Activated B cell treated with CpG ODN at 0.5 μM for 24 hours (primary cell): Measurements from ENCODE around the gene CCT5. TPM values are rescaled to one million over a fixed set of nuclear protein-coding genes. Genes with fewer than 3 reads are reported as not detected.
"Not testable (repeated sequence)": the region's sequence is repeated elsewhere in the genome, so short reads cannot be mapped to it uniquely, and the experiment has no call there.

ENCODE experiments used
- ATAC-seq: fragments of 200-7000 bp; cut with Tn5 transposase; one replicate; pipeline ENCODE4 v1.10.0; 2021; ENCODE audit warnings: low read depth, mild to moderate bottlenecking, moderate library complexity
- CTCF ChIA-PET: fragments of 350-600 bp; sonication (Branson Sonifier 250); formaldehyde crosslinking; loops from one replicate; lab custom pipeline; 2021; ENCODE audit warnings: antibody characterized with exemption; lab: Charles Lee
- POLR2A ChIA-PET: fragments of 350-600 bp; sonication (Branson Sonifier 250); formaldehyde crosslinking; loops from one replicate; lab custom pipeline; 2021; ENCODE audit warnings: antibody characterized with exemption; lab: Charles Lee
- DNase-seq: peaks from one replicate; pipeline ENCODE4 v3.0.0; 2022
- H3K27ac Mint-ChIP-seq: one replicate; pipeline ENCODE4 v1.8.0; 2020; ENCODE audit warnings: mixed read lengths
- H3K27me3 Mint-ChIP-seq: one replicate; pipeline ENCODE4 v1.8.0; 2021; ENCODE audit warnings: mixed read lengths
- H3K36me3 Mint-ChIP-seq: one replicate; pipeline ENCODE4 v1.8.0; 2021; ENCODE audit warnings: low read depth, mixed read lengths
- H3K4me1 Mint-ChIP-seq: one replicate; pipeline ENCODE4 v1.8.0; 2021; ENCODE audit warnings: mixed read lengths
- H3K4me3 Mint-ChIP-seq: one replicate; pipeline ENCODE4 v1.8.0; 2020; ENCODE audit warnings: mild to moderate bottlenecking, mixed read lengths
- H3K9me3 Mint-ChIP-seq: one replicate; pipeline ENCODE4 v1.8.0; 2020; ENCODE audit warnings: mixed read lengths
- intact Hi-C: fragments of 100-400 bp; cut with micrococcal nuclease; formaldehyde crosslinking; loops from one replicate; pipeline ENCODE4 v1.15.1; 2024
- total RNA-seq: library from RNA; stranded (reverse); gene quantifications from 2 replicates; pipeline ENCODE4 v1.2.3, GENCODE V29; 2022
- TF ChIP-seq, protein P1 (sequence below): fragments of 200-600 bp; IDR thresholded peaks from one replicate; pipeline ENCODE4 v1.8.0; 2022; ENCODE audit warnings: antibody characterized with exemption, mild to moderate bottlenecking

CCT5 gene
- total RNA-seq, 1 donor from 2014 or later, result 203 TPM

DNA sequence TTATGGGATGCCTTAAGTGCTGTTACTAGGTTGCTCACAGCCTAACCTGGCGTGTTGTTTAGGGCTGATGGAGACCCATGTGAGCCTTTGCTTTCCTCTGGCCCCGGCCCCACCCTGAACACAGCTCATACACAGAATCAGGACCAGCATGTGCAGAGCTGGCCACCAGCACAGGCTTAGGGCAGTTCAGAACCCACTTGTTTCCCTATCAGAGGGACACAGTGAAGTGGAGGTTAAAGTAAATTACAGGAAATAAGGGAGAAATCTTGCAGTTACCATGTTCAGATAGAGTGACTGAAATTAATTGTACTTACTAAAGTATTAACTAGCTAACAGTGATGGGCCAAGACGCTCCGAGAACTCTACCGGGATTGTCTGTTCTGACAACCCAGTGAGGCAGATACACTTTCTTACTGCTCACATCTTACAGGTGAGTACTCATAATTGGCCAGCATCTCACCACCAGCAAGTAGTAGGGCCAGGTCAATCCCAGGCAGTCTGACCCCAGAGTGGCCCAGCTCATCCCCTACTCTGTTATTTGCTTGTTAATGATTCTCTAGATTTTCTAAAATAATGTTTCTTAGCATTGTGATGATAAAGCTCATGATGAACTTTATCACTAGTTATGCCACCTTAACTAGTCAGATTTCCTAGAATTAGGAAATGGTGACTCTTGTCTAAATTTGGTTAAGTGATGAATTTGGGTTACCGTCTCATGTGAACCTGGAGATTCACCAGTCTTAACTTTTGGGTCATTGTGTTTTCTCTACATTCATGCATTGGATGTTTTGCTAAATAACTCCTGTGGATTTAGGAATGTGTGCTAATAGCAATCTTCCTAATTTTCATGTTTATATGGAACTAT lies 15.4 kb downstream of the CCT5 start:
- no peaks in the 10 kb centered on the region for H3K4me1 Mint-ChIP-seq
- no peaks in the 10 kb centered on the region for H3K9me3 Mint-ChIP-seq
- H3K27ac Mint-ChIP-seq, result no peak overlapping the region
- intact Hi-C loops, result no loop called here
- ChIA-PET CTCF (interaction anchor here (2.3 kb wide), 1 partner anchor 18 kb away, joined by 8 read pairs; no protein-coding TSS in a partner anchor), POLR2A (interaction anchor here (3.0 kb wide), 1 partner anchor 15 kb away, joined by 11 read pairs; the partner anchor contains the start of genes ATPSCKMT and CCT5)
- ATAC-seq (no peak), DNase-seq (no peak)
- H3K4me3 Mint-ChIP-seq, result no peak overlapping the region
- no peaks in the 10 kb centered on the region for H3K27me3 Mint-ChIP-seq
- TF ChIP-seq, protein P1, sequence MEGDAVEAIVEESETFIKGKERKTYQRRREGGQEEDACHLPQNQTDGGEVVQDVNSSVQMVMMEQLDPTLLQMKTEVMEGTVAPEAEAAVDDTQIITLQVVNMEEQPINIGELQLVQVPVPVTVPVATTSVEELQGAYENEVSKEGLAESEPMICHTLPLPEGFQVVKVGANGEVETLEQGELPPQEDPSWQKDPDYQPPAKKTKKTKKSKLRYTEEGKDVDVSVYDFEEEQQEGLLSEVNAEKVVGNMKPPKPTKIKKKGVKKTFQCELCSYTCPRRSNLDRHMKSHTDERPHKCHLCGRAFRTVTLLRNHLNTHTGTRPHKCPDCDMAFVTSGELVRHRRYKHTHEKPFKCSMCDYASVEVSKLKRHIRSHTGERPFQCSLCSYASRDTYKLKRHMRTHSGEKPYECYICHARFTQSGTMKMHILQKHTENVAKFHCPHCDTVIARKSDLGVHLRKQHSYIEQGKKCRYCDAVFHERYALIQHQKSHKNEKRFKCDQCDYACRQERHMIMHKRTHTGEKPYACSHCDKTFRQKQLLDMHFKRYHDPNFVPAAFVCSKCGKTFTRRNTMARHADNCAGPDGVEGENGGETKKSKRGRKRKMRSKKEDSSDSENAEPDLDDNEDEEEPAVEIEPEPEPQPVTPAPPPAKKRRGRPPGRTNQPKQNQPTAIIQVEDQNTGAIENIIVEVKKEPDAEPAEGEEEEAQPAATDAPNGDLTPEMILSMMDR, result no peak
- H3K36me3 Mint-ChIP-seq, result peaks cover 57% of the 10 kb centered on the region

DNA sequence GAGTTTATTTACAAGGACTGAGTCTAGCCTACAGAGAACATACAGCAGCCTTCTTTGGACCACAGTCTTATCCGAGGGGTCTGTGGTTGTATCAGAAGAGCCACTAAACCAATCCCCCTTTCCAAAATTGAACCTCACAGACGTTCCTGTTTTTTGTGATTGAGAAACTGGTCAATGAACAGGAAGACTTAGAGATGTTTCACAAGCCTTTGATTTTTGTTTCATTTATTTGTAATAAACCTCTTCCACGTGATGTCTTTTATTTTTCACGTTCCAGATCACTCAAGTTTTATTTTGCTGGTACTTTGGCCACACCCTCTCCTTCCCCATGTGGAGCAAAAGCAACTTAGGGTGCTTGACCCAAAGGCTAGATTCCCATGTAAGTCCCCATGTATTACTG lies 16.1 kb downstream of the CCT5 start:
- CTCF ChIA-PET, result interaction anchor here (2.3 kb wide), 1 partner anchor 18 kb away, joined by 8 read pairs; no protein-coding TSS in a partner anchor
- TF ChIP-seq, protein P1, result no peak
- peaks cover 51% of the 10 kb centered on the region for H3K36me3 Mint-ChIP-seq
- no peaks in the 10 kb centered on the region for H3K9me3 Mint-ChIP-seq
- intact Hi-C loops, result no loop called here
- POLR2A ChIA-PET, result no interaction called here
- DNase-seq (no peak), ATAC-seq (no peak)
- no peaks in the 10 kb centered on the region for H3K4me1 Mint-ChIP-seq
- H3K27me3 Mint-ChIP-seq, result peaks cover 2% of the 10 kb centered on the region
- no peak overlapping the region for H3K4me3 Mint-ChIP-seq
- H3K27ac Mint-ChIP-seq, result no peak overlapping the region

DNA sequence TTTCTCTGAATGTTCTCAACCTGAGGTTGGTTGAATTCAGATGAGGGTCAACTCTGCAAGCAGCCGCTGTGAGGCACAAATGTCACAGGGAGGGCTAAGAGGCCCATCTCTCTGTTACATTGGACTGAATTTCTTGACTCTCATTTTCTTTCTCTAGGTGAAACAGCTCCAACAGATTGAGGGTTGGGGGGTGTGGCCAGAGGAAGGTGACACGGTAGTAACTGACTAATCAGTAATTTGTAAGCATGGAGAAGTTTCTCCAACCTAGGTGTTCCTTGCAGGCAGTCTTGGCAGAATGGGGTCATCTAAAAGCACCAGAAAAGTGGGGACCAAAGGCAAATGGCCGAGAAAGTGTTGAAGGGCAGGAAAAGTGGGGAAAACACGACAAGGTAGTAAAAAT lies 16.8 kb downstream of the CCT5 start:
- Mint-ChIP-seq H3K36me3 (peaks cover 44% of the 10 kb centered on the region), H3K27ac (no peak overlapping the region), H3K9me3 (no peaks in the 10 kb centered on the region), H3K27me3 (peaks cover 2% of the 10 kb centered on the region), H3K4me1 (no peaks in the 10 kb centered on the region), H3K4me3 (no peak overlapping the region)
- CTCF ChIA-PET, result no interaction called here
- ATAC-seq (no peak), DNase-seq (no peak)
- intact Hi-C loops, result no loop called here
- TF ChIP-seq, protein P1, result no peak
- POLR2A ChIA-PET, result no interaction called here

DNA sequence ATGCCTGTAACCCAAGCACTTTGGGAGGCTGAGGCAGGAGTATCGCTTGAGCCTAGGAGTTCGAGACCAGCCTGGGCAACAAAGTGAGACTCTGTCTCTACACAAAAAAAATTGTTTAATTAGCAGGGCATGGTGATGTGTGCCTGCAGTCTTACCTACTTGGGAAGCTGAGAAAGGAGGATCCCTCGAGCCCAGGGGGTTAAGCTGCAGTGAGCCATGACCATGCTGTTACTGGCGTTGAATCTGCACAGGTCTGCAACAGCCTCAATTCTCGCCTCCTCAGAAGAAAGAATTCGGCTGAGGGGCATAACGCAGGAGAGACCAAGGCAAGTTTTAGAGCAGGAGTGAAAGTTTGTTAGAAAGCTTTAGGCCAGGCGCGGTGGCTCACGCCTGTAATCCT lies 18.0 kb downstream of the CCT5 start:
- Mint-ChIP-seq H3K27ac (no peak overlapping the region), H3K9me3 (no peaks in the 10 kb centered on the region), H3K4me3 (no peak overlapping the region), H3K4me1 (no peaks in the 10 kb centered on the region), H3K36me3 (peaks cover 33% of the 10 kb centered on the region), H3K27me3 (peaks cover 6% of the 10 kb centered on the region)
- TF ChIP-seq, protein P1, result no peak
- ChIA-PET POLR2A (no interaction called here), CTCF (no interaction called here)
- no peak for DNase-seq
- ATAC-seq, result no peak
- intact Hi-C loops, result no loop called here

DNA sequence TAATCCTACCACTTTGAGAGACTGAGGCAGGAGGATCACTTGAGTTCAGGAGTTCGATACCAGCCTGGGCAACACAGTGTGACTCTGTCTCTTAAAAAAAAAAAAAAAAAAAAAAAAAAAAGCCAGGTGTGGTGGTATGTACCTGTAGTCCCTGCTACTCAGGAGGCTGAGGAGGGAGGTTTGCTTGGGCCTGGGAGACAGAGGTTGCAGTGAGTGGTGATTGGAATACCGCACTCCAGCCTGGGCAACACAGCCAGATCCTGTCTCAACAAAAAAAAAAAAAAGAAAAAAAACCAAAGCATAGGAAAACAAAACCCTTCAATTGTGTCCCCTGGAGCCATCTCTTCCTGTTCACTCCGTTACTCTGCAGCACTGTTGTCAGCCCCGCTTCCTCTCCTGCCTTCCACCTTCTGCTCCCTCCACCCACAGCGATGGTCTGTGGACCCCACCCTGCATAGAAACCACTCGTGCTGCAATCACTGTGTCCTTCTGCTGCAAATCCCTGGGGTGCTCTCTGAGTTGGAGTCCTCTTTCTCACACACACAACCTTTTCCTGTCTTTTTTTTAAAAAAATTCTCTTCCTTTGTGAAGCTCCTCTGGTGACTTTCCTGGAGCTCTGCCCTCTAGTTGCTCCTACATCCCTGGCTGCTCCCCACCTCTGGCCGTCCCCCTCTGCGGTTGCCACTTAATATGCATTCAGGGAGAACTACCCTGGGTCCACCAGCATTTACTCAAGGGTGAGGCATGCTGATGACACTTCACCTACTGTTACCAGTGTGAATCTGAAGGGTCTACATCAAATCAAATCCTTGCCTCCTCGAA lies 22.2 kb downstream of the CCT5 start:
- DNase-seq (no peak), ATAC-seq (no peak)
- Mint-ChIP-seq H3K36me3 (no peaks in the 10 kb centered on the region), H3K9me3 (no peaks in the 10 kb centered on the region), H3K27ac (no peak overlapping the region), H3K4me3 (no peak overlapping the region), H3K4me1 (no peaks in the 10 kb centered on the region), H3K27me3 (peaks cover 9% of the 10 kb centered on the region)
- POLR2A ChIA-PET, result no interaction called here
- TF ChIP-seq, protein P1, result no peak
- intact Hi-C loops, result no loop called here
- CTCF ChIA-PET, result no interaction called here

DNA sequence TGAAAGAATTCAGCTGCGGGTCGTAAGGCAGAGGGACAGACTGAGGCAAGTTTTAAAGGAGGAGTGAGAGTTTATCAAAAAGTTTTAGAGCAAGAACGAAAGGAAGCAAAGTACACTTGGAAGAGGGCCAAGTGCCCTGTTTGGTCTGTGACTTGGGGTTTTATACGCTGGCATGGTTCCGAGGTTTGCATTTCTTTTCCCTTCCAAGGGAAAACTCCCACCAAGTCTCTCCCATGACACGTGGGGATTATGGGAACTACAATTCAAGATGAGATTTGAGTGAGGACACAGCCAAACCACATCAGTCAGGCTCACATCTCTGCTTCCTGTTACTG lies 22.8 kb downstream of the CCT5 start:
- DNase-seq, H3K27me3 Mint-ChIP-seq, H3K27ac Mint-ChIP-seq, intact Hi-C loops, H3K36me3 Mint-ChIP-seq, ATAC-seq, H3K9me3 Mint-ChIP-seq, POLR2A ChIA-PET, H3K4me3 Mint-ChIP-seq, H3K4me1 Mint-ChIP-seq, CTCF ChIA-PET: not testable (repeated sequence)
